ENCODE measurements around the gene SPRY4.
A peak's percentile ranks its signal among the peaks of the same experiment; 100 is the strongest.
"Not testable (repeated sequence)": the region's sequence is repeated elsewhere in the genome, so short reads cannot be mapped to it uniquely, and the experiment has no call there.

The SPRY4 gene, protein sequence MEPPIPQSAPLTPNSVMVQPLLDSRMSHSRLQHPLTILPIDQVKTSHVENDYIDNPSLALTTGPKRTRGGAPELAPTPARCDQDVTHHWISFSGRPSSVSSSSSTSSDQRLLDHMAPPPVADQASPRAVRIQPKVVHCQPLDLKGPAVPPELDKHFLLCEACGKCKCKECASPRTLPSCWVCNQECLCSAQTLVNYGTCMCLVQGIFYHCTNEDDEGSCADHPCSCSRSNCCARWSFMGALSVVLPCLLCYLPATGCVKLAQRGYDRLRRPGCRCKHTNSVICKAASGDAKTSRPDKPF

DNA sequence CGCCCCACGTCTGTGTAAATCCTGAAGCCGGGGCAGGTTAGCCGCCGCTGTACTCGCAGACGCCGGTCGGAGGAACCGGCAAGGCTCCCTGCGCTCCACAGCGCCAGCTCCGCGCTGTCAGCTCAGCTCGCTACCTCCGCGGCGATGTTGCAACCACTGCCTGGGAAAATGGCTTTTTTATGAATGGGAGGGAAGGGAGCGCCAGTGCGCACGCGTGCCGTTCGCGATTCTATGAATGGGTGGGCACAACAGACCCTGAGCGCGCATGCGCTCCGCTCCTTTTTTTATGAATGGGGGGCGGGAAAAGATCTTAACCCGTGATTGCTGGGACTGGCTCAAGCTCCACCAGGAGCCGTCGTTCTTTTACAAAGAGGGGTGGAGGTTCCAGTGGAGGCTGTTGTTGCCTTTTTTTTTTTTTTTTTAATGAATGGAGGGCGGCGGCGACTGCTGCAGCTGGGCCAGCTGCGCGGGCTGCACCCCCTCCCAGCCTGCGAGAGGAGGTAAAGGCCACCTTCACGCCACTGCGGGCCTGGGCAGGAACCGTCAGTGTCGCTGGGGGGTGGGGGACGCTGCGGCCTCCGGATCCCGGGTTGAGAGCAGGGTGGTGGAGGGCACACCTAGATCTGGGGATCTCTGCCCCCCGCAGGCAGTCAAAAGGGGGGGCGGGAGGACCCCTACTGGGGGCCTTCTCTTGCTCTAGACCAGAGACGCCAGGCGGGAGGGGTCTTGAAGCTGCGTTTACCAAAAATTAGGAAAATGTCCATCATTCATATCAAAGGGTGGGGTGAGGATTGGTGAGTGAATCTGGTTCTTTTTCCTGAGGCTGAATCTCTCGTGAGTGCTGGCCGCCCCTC lies at the start of gene SPRY4:
SPRY4 (minus strand) TSS at position 151 of the 854 bp plus-strand sequence. CDS start 9,913 bp downstream, outside the sequence.
- peak; percentile 53 to 59 for DNase-seq (ENCODE audit: low read depth in 2 of 2)

DNA sequence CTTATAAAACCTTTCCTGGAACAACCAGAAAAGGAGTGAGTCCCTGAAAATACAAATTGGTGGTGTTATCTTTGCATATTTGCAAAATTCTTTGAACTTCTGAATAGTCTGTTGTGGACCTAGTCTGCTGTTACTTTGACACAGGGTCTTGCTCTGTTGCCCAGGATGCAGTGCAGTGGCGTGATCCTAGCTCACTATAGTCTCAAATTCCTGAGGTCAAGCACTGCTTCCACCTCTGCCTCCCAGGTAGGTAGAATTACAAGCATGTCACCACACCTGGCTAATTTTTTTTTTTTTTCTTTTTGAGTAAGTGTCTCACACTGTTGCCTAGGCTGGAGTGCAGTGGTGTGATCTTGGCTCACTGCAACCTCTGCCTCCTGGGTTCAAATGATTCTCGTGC lies 43.7 kb upstream of the SPRY4 start:
- DNase-seq (ENCODE audit: low read depth in 2 of 2), result no peak

- no peak for DNase-seq (ENCODE audit: low read depth in 2 of 2)
Measured at GRCh38 chr5:142366007-142366406, 41.2 kb upstream of the SPRY4 start.

GRCh38 chr5:142364251-142365145 lies 39.7 kb upstream of the SPRY4 start:
- no peak for DNase-seq (ENCODE audit: low read depth in 2 of 2)

DNA sequence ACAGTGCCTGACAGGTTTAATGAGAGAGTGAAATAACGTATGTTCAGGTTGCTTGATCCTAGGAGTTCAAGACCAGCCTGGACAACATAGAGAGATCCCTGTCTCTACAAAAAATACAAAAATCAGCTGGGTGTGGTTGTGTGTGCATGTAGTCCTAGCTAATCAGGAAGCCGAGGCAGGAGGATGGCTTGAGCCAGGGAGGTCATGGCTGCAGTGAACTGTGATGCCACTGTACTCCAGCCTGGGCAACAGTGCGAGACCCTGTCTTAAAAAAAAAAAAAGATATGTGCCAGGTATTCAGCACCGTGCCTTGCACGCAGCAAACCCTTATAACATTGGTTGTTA lies 38.8 kb upstream of the SPRY4 start:
- DNase-seq (ENCODE audit: low read depth in 2 of 2), result no peak

GRCh38 chr5:142362193-142362592 lies 37.4 kb upstream of the SPRY4 start:
- DNase-seq (ENCODE audit: low read depth in 2 of 2), result not testable (repeated sequence)

GRCh38 chr5:142360607-142361120 lies 35.8 kb upstream of the SPRY4 start:
- no peak for DNase-seq (ENCODE audit: low read depth in 2 of 2)

DNA sequence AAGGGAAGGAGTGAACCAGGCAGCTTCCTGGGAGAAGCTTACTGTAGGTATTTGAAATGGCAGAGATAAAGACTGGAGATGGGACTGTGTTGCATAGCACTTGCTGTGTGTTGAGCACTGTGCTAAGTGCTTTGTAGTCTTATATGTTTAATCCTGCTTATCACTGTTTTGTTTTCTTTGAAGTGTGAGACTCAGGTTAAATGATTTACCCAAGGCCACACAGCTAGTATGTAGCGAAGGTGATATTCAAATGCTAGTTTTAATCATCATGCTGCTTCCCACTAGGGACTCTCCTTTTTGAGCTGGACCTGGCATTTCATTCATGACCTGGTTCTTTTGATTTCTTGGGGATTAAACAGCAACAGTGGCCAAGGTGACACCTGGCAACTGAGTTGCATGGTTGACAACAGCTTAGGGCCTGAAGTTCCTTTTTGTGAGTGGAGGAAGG lies 35.3 kb upstream of the SPRY4 start:
- no peak for DNase-seq (ENCODE audit: low read depth in 2 of 2)

- DNase-seq (ENCODE audit: low read depth in 2 of 2), result no peak
Measured at GRCh38 chr5:142358648-142359047, 33.8 kb upstream of the SPRY4 start.

DNA sequence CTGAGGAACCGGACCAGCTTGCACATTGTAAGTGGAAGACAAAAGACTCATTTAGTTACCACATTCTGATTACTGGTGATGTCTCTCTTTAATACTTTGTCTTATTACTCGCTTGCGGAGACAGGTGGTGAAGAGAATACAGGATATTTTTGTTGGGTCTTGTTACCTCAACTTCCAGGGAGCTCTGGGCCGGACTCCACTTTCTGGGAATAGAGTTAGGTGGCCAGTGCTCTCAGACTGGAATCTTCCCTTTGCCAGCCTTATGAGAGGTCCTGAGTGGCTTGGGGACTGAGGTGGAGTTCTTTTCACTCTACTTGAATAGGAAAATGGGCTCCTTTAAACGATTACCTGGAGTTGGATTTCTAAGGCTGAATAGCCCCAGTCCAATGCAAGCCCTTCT lies 33.3 kb upstream of the SPRY4 start:
- DNase-seq (ENCODE audit: low read depth in 2 of 2), result no peak

DNA sequence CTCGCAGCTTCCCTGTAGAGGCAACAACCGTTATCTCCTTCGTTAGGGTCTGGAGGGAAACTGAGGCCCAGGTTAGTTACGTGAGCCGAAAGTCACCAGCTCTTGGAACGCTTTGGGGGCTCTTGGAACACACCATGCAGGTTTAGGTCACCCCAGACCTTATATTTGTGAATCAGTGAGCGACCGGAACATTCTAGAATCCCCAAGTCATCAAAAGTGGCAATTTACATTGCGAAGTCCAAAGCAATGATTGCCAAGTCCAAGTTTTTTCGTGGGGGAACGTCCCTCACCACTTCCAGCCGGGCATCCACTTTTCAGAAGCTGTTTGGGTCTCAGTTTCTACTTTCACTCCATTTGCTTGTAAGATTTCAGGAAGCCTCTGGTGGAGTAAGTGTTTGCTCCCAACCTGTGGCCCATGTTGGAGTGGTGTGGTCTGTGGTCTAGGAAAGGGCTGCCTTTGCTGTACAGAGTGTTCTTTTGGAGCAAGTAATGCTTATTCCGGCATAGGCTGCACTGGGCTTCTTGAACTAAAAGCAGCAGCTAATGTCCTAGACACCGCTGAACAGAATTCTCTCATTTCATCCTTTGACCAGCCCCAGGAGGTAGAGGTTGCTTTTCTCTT lies 32.8 kb upstream of the SPRY4 start:
- no peak for DNase-seq (ENCODE audit: low read depth in 2 of 2)

GRCh38 chr5:142356716-142357468 lies 32.1 kb upstream of the SPRY4 start:
- peak; percentile 80 to 81 for DNase-seq (ENCODE audit: low read depth in 2 of 2)

DNA sequence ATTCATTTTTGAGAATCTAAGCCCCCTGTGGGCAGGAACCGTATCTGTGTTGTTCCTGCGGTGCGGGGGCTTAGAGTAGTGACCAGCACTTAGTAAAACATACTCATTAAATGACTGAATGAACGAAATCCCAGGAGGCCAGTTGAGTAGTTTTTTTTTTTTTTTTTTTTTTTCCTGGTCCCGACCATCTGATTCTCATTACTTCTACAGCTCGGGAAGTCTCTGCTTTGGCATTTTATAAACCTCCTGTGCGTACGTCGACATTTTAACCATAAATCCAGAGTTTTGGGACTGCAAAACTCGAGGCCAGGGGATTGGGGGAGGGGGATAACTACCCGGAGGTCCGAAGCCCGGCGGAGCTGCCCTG lies 31.5 kb upstream of the SPRY4 start:
- DNase-seq (ENCODE audit: low read depth in 2 of 2), result no peak

DNA sequence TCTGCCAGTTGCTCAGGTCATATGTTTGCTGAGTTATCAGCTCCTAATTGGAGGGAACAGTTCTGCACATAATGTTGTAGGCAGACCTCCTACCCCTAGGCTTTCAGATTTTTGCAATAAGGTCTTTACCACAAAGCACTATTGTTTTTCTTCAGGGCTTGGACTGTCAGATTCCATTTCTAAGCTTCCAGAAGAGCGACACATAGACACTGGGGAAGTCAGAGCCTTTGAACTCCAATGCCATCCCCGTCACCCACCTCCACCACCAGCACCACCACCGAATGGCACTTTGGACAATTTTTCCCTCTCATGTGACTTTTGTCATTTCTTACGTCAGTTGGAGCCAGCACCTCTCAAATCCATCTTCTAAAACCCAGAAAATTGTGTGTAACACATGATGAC lies 28.3 kb upstream of the SPRY4 start:
- no peak for DNase-seq (ENCODE audit: low read depth in 2 of 2)

GRCh38 chr5:142350021-142350420 lies 25.2 kb upstream of the SPRY4 start:
- DNase-seq (ENCODE audit: low read depth in 2 of 2), result no peak

- no peak for DNase-seq (ENCODE audit: low read depth in 2 of 2)
Measured at GRCh38 chr5:142346706-142347105, 21.9 kb upstream of the SPRY4 start.

- not testable (repeated sequence) for DNase-seq (ENCODE audit: low read depth in 2 of 2)
Measured at GRCh38 chr5:142344915-142345314, 20.1 kb upstream of the SPRY4 start.

- no peak for DNase-seq (ENCODE audit: low read depth in 2 of 2)
Measured at GRCh38 chr5:142343531-142343930, 18.7 kb upstream of the SPRY4 start.

- no peak for DNase-seq (ENCODE audit: low read depth in 2 of 2)
Measured at GRCh38 chr5:142342128-142342981, 17.5 kb upstream of the SPRY4 start.

DNA sequence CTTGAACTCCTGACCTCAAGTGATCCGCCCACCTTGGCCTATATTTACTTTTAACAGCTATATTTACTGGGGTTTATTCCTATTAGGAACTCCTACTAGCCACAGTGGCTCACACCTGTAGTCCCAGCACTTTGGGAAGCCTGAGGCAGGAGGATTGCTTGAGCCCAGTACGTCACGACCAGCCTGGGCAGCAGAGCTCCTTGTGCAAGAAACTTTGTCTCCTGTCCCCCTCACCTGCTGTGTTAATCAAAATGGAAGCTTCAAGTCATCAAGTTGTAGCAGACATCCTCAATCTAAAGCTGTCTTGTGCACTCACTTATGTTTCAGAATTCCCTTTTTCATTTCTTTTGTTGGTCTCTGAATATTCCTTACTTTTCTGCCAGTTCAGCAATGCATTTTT lies 15.0 kb upstream of the SPRY4 start:
- no peak for DNase-seq (ENCODE audit: low read depth in 2 of 2)

Measured in stimulated activated CD8-positive, alpha-beta memory T cell treated with anti-CD3 and anti-CD28 coated beads, Interleukin-7, amount 100 ng/mL, for 1 hour (primary cell).